HEK293T (cell line): Measurements from ENCODE around the gene RBM10.

Experiments
- ARNT ChIP-seq: fragments of 450-650 bp; IDR thresholded peaks from 2 replicates; pipeline ENCODE4 v1.6.1; 2017; ENCODE audit warnings: mild to moderate bottlenecking
- BHLHE40 ChIP-seq: fragments of 450-650 bp; IDR thresholded peaks from 2 replicates; pipeline ENCODE4 v1.6.1; 2016; ENCODE audit warnings: mild to moderate bottlenecking, moderate library complexity, borderline replicate concordance
- FOXA1 ChIP-seq: fragments of 450-650 bp; IDR thresholded peaks from 2 replicates; pipeline ENCODE4 v1.6.1; 2016; ENCODE audit warnings: mild to moderate bottlenecking
- HDGF ChIP-seq: fragments of 450-650 bp; IDR thresholded peaks from 2 replicates; pipeline ENCODE4 v1.6.1; 2017; ENCODE audit warnings: antibody characterized with exemption, borderline replicate concordance
- NFRKB ChIP-seq: fragments of 450-650 bp; IDR thresholded peaks from 2 replicates; pipeline ENCODE4 v1.6.1; 2016; ENCODE audit warnings: mild to moderate bottlenecking, moderate library complexity
- TARDBP ChIP-seq: fragments of 450-650 bp; IDR thresholded peaks from 2 replicates; pipeline ENCODE4 v1.6.1; 2016

- TF ChIP-seq TARDBP (no peak), NFRKB (no peak), FOXA1 (no peak), ARNT (no peak), HDGF (no peak), BHLHE40 (no peak)
These were observed 44.9 kb downstream of the RBM10 start for GRCh38 chrX:47189906-47190305.
